B cell (primary cell): ENCODE measurements around the gene SLC2A1.

ENCODE experiments used
- EZH2 ChIP-seq: IDR thresholded peaks from 2 replicates; pipeline ENCODE4 v1.6.1; 2012; ENCODE audit warnings: borderline replicate concordance, low read depth, mild to moderate bottlenecking, moderate library complexity, low read length; ENCODE audit not compliant: insufficient read depth, poor library complexity, severe bottlenecking
- TF ChIP-seq, protein P1 (sequence below): fragments of 200-600 bp; IDR thresholded peaks from one replicate; pipeline ENCODE4 v1.8.0; 2022; ENCODE audit warnings: antibody characterized with exemption, mild to moderate bottlenecking

DNA sequence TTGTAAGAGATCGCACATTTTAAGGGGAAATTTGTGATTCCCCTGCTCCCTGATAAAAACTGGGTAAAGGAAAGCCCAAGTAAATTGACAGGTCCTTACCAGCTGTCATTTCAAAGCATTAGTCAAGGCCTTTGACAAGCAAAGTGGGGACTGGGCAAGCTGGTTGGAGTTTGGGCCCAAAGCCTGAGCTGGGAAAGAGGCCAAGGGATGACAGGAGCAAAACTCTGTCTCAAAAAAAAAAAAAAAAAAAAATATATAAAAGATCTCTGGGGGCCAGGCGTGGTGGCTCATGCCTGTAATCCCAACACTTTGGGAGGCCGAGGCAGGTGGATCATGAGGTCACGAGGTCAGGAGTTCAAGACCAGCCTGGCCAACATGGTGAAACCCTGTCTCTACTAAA, 36.9 kb downstream of the SLC2A1 start:
- TF ChIP-seq, protein P1, sequence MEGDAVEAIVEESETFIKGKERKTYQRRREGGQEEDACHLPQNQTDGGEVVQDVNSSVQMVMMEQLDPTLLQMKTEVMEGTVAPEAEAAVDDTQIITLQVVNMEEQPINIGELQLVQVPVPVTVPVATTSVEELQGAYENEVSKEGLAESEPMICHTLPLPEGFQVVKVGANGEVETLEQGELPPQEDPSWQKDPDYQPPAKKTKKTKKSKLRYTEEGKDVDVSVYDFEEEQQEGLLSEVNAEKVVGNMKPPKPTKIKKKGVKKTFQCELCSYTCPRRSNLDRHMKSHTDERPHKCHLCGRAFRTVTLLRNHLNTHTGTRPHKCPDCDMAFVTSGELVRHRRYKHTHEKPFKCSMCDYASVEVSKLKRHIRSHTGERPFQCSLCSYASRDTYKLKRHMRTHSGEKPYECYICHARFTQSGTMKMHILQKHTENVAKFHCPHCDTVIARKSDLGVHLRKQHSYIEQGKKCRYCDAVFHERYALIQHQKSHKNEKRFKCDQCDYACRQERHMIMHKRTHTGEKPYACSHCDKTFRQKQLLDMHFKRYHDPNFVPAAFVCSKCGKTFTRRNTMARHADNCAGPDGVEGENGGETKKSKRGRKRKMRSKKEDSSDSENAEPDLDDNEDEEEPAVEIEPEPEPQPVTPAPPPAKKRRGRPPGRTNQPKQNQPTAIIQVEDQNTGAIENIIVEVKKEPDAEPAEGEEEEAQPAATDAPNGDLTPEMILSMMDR = no peak
- TF ChIP-seq EZH2 = no peak
